H7 (cell line): ENCODE data around the gene P2RY14. TPM values are rescaled to one million over a fixed set of nuclear protein-coding genes. Genes with fewer than 3 reads are reported as not detected.

Source experiments
- DNase-seq: peaks from one replicate; pipeline ENCODE4 v3.0.0; 2012
- H3K27me3 ChIP-seq: 2 replicates; pipeline ENCODE4 v1.6.0; 2011; ENCODE audit warnings: mild to moderate bottlenecking, low read length; ENCODE audit not compliant: control insufficient read depth, insufficient read depth
- H3K36me3 ChIP-seq: replicated peaks from 2 replicates; pipeline ENCODE4 v1.5.1; 2011; ENCODE audit warnings: low read length; ENCODE audit not compliant: control insufficient read depth, insufficient read depth
- H3K4me3 ChIP-seq: 2 replicates; pipeline ENCODE4 v1.5.1; 2011; ENCODE audit warnings: low read depth, mild to moderate bottlenecking, control low read depth, low read length, moderate library complexity; ENCODE audit not compliant: insufficient read depth
- total RNA-seq: library from RNA; depleted of rRNA; stranded (reverse); fragments of >200 nt; shearing (Covaris generic); gene quantifications from 2 replicates; pipeline ENCODE4 v1.2.3, GENCODE V29; 2014

P2RY14 gene
- total RNA-seq, 1 experiment from 2014 or later = not detected

- no peak for DNase-seq
- no peaks in the 10 kb centered on the region for H3K36me3 ChIP-seq
- H3K4me3 ChIP-seq = no peak within 1 kb of the TSS
- H3K27me3 ChIP-seq = no peaks in the 10 kb centered on the region
These were observed 75.3 kb downstream of the P2RY14 start, which contains the start of gene GPR171 for GRCh38 chr3:151203051-151203420. GPR171 (minus strand) TSS chr3:151203216; CDS start chr3:151199386, 3,830 bp downstream.

- DNase-seq = no peak
- Histone ChIP-seq H3K4me3 (no peak overlapping the region), H3K36me3 (no peaks in the 10 kb centered on the region), H3K27me3 (no peaks in the 10 kb centered on the region)
These were observed 77.2 kb downstream of the P2RY14 start for GRCh38 chr3:151201051-151201730.

GRCh38 chr3:151200586-151200985, 77.8 kb downstream of the P2RY14 start:
- DNase-seq = no peak
- no peaks in the 10 kb centered on the region for H3K27me3 ChIP-seq
- no peak overlapping the region for H3K4me3 ChIP-seq
- no peaks in the 10 kb centered on the region for H3K36me3 ChIP-seq

- Histone ChIP-seq H3K4me3 (no peak overlapping the region), H3K27me3 (no peaks in the 10 kb centered on the region), H3K36me3 (no peaks in the 10 kb centered on the region)
- DNase-seq = no peak
These were observed 78.5 kb downstream of the P2RY14 start for GRCh38 chr3:151199554-151200438.

GRCh38 chr3:151198849-151199248, 79.5 kb downstream of the P2RY14 start:
- no peaks in the 10 kb centered on the region for H3K27me3 ChIP-seq
- no peak for DNase-seq
- no peaks in the 10 kb centered on the region for H3K36me3 ChIP-seq
- H3K4me3 ChIP-seq = no peak overlapping the region

GRCh38 chr3:151197981-151198767, 80.2 kb downstream of the P2RY14 start:
- peaks cover 3% of the 10 kb centered on the region for H3K36me3 ChIP-seq
- no peaks in the 10 kb centered on the region for H3K27me3 ChIP-seq
- no peak overlapping the region for H3K4me3 ChIP-seq
- DNase-seq = no peak

- Histone ChIP-seq H3K4me3 (no peak overlapping the region), H3K36me3 (peaks cover 3% of the 10 kb centered on the region), H3K27me3 (no peaks in the 10 kb centered on the region)
- DNase-seq = no peak
These were observed 81.1 kb downstream of the P2RY14 start for GRCh38 chr3:151197228-151197627.

GRCh38 chr3:151196434-151196833, 81.9 kb downstream of the P2RY14 start:
- H3K27me3 ChIP-seq = no peaks in the 10 kb centered on the region
- no peak overlapping the region for H3K4me3 ChIP-seq
- no peak for DNase-seq
- peaks cover 3% of the 10 kb centered on the region for H3K36me3 ChIP-seq

- no peak for DNase-seq
- Histone ChIP-seq H3K36me3 (peaks cover 3% of the 10 kb centered on the region), H3K27me3 (no peaks in the 10 kb centered on the region), H3K4me3 (no peak overlapping the region)
These were observed 82.5 kb downstream of the P2RY14 start for GRCh38 chr3:151195826-151196225.

GRCh38 chr3:151192545-151192944, 85.8 kb downstream of the P2RY14 start:
- DNase-seq = no peak
- H3K4me3 ChIP-seq = no peak overlapping the region
- H3K27me3 ChIP-seq = no peaks in the 10 kb centered on the region
- peaks cover 4% of the 10 kb centered on the region for H3K36me3 ChIP-seq

GRCh38 chr3:151191095-151191494, 87.2 kb downstream of the P2RY14 start:
- DNase-seq = no peak
- peaks cover 4% of the 10 kb centered on the region for H3K36me3 ChIP-seq
- H3K4me3 ChIP-seq = no peak overlapping the region
- no peaks in the 10 kb centered on the region for H3K27me3 ChIP-seq

- H3K27me3 ChIP-seq = no peaks in the 10 kb centered on the region
- no peak for DNase-seq
- no peak overlapping the region for H3K4me3 ChIP-seq
- no peaks in the 10 kb centered on the region; the same call in 1 of the 2 replicates for H3K36me3 ChIP-seq
These were observed 95.1 kb downstream of the P2RY14 start for GRCh38 chr3:151183265-151183671.

- no peak for DNase-seq
- Histone ChIP-seq H3K36me3 (no peaks in the 10 kb centered on the region), H3K27me3 (no peaks in the 10 kb centered on the region), H3K4me3 (no peak overlapping the region)
These were observed 95.8 kb downstream of the P2RY14 start for GRCh38 chr3:151182349-151183079.
